Posterior cingulate gyrus (tissue), 11 donors: ENCODE measurements around the gene RNF186.
A peak's percentile ranks its signal among the peaks of the same experiment; 100 is the strongest.
"Not testable (repeated sequence)": the region's sequence is repeated elsewhere in the genome, so short reads cannot be mapped to it uniquely, and the experiment has no call there.

Experiments used
- DNase-seq, 10 donors: peaks; one replicate each; pipeline versions ENCODE4 v3.0.0 to v3.0.0-alpha.2; 2020 to 2021; ENCODE audit warnings: mixed read lengths in 3 of 10
- intact Hi-C: fragments of 100-400 bp; cut with DNase I; formaldehyde crosslinking; loops from one replicate; pipeline ENCODE4 v1.15.1; 2023

The RNF186 gene

DNA sequence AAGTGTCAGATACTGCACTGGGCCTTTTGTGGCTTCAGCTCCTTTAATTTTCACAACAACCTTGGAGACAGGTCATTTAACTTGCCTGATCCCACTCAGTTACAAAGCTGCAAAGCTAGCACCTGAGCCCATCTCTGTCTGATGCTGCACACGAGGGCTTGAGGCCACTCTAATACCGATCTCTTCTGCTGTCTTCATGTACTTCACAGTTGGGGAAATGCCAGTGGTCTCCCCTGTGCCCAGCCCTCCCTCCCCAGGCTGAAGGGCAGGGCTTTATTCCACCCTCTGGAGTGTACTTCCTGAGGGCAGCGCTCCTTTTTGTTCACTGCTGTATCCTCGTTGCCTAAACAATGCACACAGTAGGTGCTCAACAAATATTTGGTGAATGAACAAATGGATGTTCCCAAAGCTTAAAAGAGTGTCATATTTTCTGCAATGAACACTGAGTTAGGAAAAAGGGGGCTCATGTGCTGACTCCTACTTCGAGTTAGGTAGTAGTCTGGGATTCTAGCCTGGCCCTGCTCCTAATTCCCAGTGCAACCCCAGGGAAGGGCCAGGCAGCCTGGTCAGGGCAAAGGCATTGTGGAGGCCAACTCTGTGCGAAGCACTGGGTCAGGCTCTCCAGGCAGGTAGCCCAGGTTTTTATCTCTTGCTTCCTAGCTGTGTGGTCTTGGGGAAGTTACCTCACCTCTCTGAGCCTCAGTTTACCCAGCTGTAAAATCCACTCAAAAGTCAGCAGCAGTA is 16.4 kb downstream of the RNF186 start:
- intact Hi-C loops: no loop called here

GRCh38 chr1:19797827-19798226 is 17.3 kb downstream of the RNF186 start:
- intact Hi-C loops: no loop called here

More for the DNA sequence above, 16.4 kb downstream of the RNF186 start:
- DNase-seq: no peak

DNA sequence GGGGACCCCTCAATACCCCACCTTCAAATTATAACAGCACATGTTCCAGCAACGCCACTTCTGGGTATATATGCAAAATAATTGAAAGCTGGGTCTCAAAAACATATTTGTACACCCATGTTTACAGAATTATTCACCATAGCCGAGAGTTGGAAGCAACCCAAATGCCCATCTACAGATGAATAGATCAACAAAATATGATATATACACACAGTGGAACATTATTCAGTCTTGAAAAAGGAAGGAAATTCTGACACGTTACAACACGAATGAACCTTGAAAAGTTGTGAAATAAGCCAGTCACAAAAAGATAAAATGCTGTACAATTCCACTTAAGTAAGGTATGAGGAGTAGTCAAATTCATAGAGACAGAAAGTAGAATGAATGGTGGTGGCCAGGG is 20.5 kb downstream of the RNF186 start:
- intact Hi-C loops: no loop called here
- DNase-seq: no peak

More at GRCh38 chr1:19797827-19798226, 17.3 kb downstream of the RNF186 start:
- DNase-seq: no peak

GRCh38 chr1:19793360-19794046 is 21.6 kb downstream of the RNF186 start:
- no peak for DNase-seq
- intact Hi-C loops: no loop called here

GRCh38 chr1:19792237-19793002 is 22.7 kb downstream of the RNF186 start:
- DNase-seq: no peak
- intact Hi-C loops: no loop called here

- DNase-seq, intact Hi-C loops: not testable (repeated sequence)
These were observed 24.8 kb downstream of the RNF186 start for GRCh38 chr1:19790061-19790975.

- peak in 1 of 10 donors; percentile 62 for DNase-seq
- intact Hi-C loops: no loop called here
These were observed 28.1 kb downstream of the RNF186 start for GRCh38 chr1:19786988-19787423.

GRCh38 chr1:19785660-19786059 is 29.4 kb downstream of the RNF186 start:
- intact Hi-C loops: no loop called here
- DNase-seq: peak in 1 of 10 donors; percentile 26

GRCh38 chr1:19780267-19780877 is 34.7 kb downstream of the RNF186 start:
- intact Hi-C loops: no loop called here

DNA sequence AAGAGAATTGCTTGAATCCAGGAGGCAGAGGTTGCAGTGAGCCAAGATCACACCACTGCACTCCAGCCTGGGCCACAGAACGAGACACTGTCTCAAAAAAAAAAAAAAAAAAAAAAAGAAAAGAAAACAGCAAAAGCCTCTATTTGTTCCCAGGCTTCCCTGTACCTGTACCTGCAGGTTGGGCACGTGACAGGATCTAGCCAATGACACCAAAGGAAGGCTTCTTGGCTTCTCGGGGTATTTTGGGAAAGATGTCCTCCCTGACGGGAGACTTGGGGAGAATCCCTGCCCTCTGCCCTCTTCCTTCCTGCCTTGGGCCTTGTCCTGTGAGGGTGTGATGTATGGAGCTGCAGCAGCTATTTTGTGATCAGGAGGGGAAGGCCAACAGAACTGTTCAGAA is 38.1 kb downstream of the RNF186 start:
- intact Hi-C loops: no loop called here
- peak in 1 of 10 donors; percentile 11 for DNase-seq

More at GRCh38 chr1:19780267-19780877, 34.7 kb downstream of the RNF186 start:
- peak in 2 of 10 donors; percentile 41 to 52 for DNase-seq

GRCh38 chr1:19776287-19776686 is 38.8 kb downstream of the RNF186 start:
- intact Hi-C loops: no loop called here

GRCh38 chr1:19775831-19776230 is 39.3 kb downstream of the RNF186 start:
- peak in 1 of 10 donors; percentile 20 for DNase-seq
- intact Hi-C loops: no loop called here

More at GRCh38 chr1:19776287-19776686, 38.8 kb downstream of the RNF186 start:
- DNase-seq: no peak

DNA sequence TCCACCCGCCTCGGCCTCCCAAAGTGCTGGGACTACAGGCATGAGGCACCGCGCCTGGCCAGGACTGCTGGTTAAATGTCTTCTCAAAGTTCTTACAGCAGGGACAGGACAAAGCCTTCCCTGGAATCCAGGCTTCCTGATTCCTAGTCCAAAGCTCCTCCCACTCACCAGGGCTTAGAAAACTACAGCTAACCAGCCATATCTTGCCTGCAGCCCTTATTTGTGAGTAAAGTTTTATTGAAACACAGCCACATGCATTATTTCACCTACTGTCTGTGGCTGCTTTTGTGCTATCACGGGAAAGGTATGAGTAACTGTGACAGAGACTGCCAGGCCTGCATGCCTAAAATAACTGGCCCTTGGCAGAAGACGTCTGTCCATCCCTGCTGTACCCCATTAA is 39.8 kb downstream of the RNF186 start:
- DNase-seq: peak in 1 of 10 donors; percentile 30
- intact Hi-C loops: no loop called here

- intact Hi-C loops: no loop called here
- DNase-seq: no peak
These were observed 40.8 kb downstream of the RNF186 start for GRCh38 chr1:19774180-19774785.

- intact Hi-C loops: no loop called here
- DNase-seq: no peak
These were observed 41.6 kb downstream of the RNF186 start for GRCh38 chr1:19773485-19773884.

- intact Hi-C loops: no loop called here
- peak in 3 of 10 donors; percentile 27 to 86 (median 28) for DNase-seq
These were observed 43.0 kb downstream of the RNF186 start for GRCh38 chr1:19772053-19772452.

GRCh38 chr1:19771350-19771749 is 43.7 kb downstream of the RNF186 start:
- peak in 1 of 10 donors; percentile 57 for DNase-seq
- intact Hi-C loops: no loop called here

DNA sequence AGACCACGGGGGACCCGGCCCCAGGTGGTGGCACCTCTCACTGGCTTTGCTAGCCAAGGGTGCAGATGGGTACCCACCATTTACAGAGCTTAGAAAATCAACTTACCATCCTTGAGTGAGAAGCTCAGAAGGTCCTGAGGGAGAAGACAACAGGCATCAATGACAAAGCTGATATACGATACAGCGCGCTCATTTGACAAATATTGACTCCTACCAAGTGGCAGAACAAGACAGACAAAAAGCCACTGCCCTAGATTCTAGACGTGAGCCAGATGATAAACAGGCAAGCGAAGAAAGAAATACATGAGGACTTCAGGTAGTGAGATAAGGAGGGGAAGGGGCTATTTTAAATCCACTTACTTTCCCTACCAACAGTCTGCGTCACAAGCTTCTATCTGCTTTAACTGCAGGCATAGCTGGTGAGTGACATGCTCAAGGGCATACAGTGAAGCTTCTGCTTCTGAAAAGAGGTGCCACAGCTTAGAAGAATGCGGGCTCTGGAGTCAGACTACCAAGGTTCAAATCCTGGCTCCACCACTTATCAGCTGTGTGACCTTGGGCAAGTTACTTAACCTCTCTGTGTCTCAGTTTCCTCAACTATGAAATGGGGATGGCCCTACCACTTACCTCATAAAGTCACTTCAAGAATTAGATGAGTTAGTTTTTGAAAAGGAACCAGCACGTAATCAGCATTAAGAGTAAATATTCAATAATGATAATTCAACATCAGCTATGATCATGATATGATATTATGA is 44.5 kb downstream of the RNF186 start:
- intact Hi-C loops: no loop called here
- DNase-seq: no peak
